Stimulated activated CD8-positive, alpha-beta memory T cell treated with anti-CD3 and anti-CD28 coated beads, Interleukin-12 subunit alpha, Interleukin-12 subunit beta, amount 100 ng/mL, for 1 hour (primary cell): ENCODE data around the gene SH2D7.

Source experiments
- DNase-seq: peaks from one replicate; pipeline ENCODE4 v3.0.0-alpha.2; 2020; ENCODE audit warnings: low read depth

The SH2D7 gene

DNA sequence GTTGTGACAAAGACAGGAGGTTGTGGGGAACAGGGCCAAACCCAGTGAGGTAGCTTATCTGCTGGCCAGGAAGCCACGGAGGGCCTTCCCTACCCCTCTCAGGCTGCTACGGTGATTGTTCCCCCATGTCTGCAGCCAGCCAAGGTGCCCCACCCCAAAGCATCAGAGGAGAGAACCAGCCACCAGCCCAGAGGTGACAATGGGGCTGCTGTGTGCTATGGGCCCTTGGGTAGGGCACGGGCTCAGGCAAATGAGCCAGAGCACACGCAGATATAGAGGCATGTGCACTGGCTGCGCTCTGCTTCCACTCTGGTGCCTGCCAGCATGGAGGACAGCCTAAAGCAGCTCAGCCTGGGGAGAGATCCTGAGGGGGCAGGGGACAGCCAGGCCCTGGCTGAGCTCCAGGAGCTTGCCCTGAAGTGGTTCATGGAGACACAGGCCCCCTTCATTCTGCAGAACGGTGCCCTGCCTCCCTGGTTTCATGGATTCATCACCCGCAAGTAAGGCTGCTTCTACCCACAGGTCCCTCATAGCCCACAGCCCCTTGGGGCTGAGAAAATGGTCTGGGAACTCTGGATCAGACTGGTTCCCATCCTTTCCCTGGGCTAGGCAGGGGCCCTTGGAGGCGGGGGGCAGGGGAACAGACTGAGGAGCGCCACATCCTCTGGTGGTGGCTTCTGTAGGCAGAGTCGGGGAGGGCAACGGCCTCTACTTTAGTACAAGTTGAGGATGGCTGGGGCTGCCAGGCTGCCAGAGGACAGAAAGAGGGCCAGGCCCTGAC, at the start of gene SH2D7:
TSS of gene SH2D7 (plus strand) at position 301 of the 781 bp plus-strand sequence. CDS start at position 325, 24 bp downstream.
- DNase-seq: no peak

DNA sequence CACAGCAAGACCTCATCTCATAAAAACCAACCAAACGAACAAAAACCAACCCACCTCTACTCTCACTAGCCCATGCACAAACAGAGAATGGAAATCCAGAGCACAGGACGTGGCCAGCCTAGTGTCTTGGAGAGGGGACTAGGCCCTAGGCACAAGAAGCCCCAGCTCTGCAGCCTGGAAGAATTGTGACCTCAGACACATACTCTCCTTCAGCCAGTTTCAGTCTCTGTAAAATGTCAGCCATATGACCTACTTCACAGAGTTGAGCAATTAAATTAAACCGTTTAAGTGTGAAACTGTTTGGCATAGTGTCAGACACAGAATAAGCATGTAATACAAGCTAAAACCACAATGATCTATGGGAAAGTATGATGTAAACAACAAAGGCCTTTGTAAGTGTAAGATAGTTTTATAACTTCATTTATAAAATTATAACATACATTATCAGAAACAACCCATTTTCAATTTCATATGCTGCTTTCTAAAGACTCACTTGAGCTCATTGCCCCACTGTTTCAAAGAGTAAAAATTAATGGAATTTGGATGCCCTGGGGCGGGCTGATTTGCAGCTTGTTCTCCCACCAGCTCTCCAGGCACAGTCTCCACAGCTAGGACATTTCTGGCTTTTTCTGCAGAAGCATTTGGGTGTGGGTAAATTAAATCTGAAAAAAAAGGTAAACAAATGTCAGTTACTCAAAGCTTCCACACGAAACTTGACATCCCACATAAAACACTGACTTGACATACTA, 47.8 kb upstream of the SH2D7 start:
- no peak for DNase-seq

DNA sequence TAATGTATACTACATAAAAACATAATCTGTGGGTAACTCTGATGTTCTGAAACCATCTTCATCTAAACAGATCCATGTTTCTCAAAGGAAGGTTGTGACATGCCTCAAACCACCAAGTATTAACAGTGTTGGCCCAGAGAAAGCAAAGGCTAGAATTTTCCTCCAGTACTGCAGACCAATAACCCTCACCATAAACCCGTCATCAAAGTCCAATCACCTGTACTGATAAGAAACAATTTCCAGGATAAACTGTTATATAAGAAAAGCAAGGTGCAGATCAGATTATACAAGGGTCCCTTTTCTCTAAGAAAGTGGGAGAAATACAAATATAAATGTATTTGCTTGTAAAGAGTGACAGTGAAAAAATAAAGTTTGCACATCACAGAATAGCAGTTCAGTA, 47.2 kb upstream of the SH2D7 start:
- DNase-seq: no peak

DNA sequence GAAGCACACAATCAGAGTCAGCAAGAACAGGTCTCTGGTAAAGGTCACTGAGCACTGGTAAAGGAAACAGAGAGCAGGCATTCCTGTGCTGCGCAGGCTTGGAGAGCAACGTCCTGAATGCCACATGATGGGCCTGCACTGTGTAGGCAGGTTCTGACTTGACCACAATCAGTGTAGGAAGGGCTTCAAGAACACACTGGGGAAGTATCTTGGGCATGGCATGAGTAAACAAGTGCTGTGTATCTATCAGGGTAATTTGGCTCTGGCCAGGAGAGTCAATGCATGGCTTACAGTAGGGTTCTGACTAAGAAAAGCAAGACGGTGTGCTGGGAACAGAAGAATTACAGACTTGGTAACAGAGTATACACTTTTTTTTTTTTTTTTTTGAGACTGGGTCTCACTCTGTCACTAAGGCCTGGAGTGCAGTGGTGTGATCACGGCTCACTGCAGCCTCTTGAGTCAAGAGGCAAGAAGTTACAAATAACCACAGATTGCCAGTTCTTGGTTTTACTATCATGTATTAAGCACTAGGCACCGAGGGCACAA, 45.5 kb upstream of the SH2D7 start:
- no peak for DNase-seq

DNA sequence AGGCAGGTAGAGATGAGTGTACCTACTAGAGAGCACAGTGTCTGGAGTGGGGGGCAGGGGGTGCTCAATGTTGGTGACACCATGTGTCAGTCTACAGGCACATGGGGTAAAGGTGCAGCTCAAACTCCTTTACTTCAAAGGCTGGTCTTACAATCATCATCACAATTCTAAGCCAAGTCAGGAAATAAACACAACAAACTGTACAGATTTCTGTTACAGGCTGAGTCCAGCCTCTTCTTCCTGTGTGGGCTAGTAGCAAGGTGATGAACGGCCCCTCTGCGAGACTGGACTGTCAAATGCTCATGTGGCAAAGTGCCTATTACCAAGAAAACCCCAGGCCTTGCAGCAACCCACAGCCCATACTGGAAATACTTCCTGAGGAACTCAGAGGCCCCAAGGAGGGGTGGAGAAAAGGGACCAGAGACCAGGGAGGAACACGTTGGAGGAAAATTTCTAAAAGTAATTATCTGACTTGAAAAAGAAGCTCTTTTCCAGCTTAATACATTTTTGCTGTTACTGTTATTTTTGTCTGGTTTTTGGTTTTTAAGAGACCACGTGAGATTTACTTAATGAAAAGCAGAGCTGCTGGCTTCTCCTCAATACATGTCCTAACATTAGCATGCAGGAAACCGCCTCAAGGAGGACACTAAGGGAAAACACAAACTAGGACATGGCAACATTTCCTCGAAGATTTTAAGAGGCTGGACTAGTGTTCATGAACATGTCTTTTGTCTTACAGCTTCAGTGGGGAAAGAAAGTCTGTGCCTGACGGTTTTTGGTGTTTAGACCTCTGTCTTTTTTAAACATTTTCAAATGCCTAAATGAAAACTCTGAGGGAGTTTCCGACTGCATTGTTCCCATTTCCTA, 44.4 kb upstream of the SH2D7 start:
- no peak for DNase-seq

DNA sequence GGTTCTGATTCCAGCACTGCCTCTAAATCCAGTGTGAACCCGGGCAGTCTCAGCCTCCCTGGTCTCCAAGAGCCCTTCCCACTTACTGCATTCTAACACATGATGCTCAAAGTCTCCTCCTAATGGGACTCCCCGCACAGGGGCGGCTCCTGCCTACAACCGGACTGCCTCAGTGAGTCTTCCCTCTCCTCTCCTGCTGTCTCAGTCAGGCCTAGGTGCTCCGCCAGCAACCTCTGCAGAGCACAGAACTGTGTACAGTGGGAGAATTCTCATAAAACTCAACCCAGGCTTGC, 43.8 kb upstream of the SH2D7 start:
- DNase-seq: no peak

DNA sequence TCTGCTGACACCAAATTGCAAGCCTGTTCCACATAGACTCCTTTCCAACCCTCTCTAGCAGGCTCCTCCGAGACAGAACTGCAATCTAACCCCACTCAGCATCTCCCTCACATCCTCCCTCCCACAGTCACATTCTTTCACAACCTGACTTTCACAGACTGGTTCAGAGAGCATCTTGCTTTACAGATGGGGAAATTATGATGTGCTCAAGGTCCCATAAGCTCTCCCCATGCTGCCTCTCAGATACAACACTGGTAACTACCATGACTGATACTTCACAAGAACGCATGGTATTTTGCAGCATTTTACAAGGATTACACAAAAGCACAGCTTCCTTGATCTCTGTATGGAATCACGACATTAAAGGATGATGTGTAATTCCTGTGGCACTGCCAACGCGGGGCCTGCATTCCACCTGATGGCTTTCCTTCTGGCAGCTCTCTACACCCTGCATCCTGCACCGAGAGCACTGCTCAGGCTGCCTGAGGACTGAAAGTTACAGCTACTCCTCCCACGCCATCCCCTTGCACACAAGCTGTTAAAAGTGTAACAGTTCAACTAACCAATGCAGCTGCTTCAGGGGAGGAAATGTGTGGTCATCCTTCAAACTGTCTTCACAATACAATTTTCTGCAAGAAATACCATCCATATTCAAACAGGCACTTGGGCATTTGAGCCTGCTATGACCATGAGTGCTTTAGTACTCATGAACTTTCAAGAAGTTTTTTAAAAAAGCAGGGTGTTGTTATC, 42.5 kb upstream of the SH2D7 start:
- no peak for DNase-seq

DNA sequence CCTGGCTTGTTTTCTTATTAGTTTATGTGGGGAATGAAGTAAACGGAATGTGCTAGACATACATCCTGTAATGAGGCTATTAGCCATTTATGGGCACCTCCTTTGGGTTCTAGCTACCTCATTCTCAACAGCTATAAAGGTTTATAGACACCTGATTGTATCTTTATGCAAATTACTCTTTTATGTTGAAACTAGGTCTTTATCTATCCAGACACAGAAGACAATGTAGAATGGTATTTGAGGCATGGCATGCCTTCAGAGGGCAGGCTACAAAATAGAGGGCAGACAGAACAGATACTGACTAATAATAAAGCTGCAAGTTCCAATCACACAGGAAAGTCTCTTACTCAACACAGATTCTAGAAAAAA, 41.9 kb upstream of the SH2D7 start:
- no peak for DNase-seq

DNA sequence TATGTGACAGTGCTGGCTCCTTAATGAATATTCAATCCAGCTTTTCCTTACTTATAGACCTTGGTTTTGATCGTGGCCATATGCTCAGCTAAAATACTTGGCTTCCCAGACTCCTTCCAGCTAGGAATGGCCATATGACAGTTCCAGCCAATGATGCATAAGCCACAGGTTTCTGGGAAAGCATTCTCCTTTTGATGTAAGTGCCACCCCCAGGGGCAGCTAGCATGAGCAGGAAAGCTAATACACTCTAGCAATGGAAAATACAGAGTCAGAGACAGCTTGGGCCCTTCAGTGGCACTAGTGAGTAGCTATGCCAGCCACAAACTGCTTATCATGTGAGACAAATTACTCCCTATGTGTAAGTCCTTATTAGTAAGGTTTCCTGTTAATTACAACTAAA, 41.5 kb upstream of the SH2D7 start:
- no peak for DNase-seq

DNA sequence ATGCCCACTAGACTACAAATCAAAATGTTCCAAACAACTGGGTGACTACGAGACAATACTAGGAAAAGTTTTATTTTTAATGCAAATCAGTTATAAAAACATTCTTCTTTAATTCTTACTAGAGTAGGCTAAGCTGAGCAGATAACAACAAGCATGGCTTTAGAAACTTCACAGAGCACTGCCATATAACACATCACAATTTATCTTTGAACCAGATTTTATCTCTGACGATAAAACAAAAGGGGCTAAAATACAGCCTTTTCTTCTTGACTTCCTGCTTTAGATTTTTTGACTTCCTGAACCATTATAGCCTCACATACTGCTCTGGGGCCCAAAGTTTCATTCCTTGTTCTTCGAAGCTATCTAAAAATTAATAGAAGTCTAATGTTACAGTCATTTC, 40.8 kb upstream of the SH2D7 start:
- DNase-seq: no peak

DNA sequence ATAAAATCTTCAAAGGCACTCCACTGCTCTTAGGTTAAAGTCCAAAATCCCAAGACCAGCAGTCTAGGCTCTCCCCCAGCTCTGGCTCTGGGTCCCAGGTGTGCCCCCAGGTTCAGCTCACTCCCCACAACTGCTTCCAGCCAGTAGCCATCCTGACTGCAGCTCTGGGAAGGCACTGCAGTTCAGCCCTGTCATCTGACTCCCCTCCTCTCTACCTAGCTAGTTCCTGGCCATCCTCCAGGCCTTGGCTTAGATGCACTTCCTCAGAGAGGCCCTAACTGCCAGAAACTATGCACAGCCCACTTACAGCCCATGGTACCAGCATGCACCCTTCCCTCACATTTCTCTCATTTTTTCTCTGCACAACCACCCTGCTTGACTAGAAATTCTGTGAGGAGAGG, 40.4 kb upstream of the SH2D7 start:
- DNase-seq: no peak

DNA sequence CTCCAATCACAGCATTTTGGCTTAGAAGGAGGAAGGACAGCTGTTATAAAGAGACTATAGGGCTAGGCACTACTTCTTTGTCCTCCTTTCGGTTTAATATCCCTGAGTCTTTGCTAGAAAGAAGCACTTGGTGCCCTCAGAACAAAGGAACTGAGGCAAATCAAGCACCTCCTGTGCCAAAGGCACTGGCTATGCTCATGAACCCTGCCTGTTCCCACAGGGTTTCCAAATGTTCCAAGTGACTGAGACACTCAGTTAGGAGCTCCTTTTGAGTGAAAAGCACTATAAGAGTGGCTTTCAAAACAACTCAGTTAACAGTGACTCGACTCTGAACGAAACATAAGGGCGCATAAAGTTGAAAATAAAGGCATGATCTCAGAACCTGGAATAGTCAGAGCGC, 39.8 kb upstream of the SH2D7 start:
- DNase-seq: no peak

DNA sequence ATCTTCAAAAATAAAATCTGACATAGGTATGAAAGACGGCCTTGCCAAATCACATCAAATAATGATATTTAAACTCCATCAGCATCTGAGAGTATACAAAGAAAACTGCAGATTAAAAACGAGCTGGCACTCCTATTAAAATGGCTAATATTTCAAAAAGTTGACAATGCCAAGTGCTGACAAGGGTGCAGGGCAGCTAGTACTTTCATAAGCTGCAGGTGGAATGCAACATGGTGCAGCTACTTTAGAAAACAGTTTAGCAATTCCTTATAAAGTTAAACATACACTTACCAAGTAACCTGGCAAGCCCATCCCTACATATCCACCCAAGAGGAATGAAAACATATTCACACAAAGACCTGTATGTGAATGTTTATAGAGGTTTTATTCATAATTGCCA, 37.8 kb upstream of the SH2D7 start:
- no peak for DNase-seq

DNA sequence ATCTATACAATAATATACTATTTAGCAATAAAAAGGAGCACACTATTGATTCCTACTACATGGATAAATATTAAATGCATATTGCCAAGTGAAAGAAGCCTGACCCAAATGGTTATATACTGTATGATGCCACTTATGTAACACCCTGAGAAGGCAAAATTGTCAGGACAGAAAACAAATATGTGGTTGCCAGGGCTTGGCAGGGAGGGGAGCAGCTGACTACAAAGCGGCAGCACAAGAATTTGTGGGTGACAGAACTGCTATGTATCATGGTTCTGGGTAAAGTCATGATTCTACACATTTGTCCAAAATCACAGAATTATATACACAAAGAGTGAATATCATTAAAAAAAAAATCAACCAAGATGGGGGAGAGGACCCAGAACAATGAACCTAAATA, 37.4 kb upstream of the SH2D7 start:
- DNase-seq: no peak

DNA sequence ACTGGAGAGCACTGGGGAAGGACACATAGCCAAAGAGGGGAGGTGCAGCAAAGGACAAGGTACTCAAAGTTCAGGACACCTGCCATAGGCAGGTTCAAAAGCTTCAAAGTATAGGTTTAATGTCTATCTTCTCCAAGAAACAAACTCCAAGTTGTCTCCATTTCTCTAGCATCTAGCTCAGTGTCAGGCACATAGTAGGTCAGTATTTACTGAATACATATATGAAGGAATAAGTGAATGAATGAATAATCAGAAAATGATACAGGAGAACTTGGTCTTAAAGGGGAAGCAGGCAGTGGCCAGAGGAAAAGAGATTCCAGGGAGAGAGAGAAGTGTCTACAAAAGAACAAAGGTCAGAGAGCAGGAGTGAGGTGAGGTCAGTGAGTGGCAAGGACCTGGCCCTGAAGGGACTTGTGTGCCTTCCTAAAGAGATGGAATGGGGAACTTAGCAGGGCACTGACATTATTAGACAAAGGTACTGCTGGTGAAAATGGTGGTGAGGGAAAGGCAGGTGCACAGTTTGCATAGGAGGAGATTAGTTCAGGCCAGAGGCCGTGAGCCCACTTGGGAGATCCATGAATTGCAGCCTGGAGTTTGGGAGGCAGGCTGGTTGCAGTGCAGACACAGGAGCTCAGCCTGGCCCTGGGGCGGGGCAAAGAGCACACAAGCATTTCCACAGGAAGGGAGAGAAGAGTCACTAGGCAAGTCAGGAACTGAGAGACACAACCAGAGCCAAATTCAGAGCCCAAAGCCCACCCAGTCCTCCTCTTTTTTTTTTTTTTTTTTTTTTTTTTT, 36.2 kb upstream of the SH2D7 start:
- DNase-seq: no peak

DNA sequence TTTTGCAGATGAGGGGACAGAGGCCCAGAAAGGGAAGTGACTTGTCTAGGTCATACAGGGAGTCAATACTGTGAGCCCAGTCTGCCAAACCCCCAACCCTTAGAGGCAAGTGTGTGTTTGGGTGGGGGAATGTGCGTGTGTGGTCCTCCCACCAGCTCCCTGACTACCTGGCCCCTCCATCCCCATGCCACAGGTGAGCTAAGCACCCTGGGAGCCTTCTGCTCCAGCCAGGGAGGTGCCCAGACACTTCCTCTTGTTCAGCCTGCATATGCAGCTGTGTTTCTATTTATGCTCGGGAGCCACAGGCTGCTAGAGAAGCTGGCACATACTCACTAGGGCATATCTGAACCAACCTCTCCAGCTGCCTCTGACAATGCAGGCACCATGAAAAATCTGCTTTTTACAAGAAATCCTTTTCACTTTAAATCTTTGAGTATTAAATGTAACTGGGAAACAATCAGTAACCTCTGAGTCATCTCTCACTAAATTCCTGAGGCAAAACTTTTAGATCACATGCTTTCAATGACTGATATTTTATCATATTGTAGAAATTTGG, 35.6 kb upstream of the SH2D7 start:
- DNase-seq: no peak

DNA sequence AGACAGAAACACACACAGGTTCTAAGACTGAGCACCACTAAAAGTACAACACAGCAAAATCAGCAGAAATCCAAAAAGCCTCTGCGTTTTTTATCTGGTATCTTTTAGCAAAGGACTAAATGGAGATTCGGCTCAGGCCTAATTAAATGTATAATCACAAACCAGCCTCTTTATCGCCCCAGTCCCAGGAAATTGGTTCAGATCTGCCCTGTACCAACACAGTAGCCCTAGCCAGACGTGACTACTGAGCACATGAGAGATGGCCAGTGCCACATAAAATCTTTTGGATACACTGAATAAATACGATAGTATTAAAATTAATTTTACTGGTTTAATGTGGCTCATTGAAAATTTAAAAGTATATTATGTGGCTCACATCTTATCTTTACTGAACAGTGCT, 34.6 kb upstream of the SH2D7 start:
- DNase-seq: no peak

DNA sequence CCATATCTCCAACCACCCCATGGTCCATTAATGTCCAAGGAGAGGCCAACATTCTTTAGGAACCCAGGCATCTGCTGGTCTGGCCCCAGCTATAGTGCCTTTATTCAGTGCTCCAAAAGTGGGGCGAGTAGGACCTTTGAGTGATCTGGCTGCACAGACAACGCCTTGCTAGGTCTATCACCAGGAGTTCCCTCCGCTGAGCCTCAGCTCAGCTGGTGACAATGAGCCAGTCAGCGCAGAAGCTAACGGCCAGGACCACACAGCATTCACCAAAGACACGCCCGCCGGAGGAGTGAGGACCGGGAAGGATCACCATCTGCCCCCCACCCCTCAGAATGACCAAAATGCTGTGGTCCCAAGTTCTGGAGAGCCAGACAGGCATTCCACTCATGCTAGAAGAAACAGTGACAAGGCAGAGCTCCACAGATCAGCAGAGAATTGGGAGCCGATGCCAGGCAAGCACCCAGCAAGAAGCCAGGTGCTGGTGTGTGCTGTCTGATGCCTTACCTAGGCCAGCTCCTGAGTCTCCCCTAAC, 33.9 kb upstream of the SH2D7 start:
- no peak for DNase-seq

DNA sequence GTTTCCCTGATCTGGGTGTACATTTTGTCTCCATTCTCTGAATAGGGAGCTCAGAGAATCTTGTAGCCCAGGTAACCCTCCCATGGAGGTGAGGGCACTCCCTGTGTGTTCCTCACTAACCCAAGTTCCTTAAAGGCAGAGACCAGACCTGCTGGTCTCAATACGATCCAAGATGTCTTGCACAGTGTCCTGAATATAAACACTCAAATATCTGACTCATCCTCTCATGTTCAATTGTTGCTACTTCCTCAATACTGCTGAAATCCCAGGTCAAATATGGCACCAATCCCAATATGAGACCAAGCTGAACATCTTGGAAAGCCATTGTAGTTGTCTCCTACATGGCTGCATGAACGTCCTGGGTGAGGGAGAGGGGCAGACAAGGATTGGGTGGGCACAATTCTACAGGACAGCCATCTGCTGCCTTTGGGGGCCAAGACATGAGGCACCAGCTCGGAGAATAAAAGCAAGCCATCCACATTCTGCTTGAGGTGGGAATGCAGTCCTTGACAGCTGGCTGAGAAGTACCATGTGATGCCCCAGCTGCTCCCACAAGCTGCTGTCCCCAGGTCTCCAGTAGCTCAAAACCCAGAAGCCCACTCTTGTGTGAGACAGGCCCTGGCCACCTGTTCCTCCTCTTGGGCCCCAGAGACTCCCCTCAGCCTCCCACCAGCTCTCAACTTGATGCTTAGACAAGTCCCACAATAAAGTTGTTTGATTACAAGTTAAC, 33.1 kb upstream of the SH2D7 start:
- no peak for DNase-seq

DNA sequence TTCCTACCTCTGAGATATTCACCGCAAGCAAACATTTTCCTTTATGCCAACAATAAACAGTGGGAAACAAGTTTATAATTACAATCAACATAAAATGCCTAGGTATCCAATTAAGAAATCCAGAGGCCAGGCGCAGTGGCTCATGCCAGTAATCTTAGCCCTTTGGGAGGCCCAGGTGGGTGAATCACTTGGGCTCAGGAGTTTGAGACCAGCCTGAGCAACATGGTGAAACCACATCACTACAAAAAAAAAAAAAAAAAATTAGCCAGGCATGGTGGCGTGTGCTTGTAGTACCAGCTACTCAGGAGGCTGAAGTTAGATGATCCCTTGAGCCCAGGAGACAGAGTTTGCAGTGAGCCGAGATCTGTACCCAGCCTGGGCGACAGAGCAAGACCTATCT, 32.1 kb upstream of the SH2D7 start:
- no peak for DNase-seq
